BJ (cell line): Measurements from ENCODE around the gene PATJ. TPM values are rescaled to one million over a fixed set of nuclear protein-coding genes. Genes with fewer than 3 reads are reported as not detected.

ENCODE experiments used
- CTCF ChIA-PET: fragments of 350-600 bp; formaldehyde crosslinking; extraction: SDS; loops from one replicate; lab custom pipeline; 2021; ENCODE audit warnings: antibody characterized with exemption, inconsistent platforms; lab: Yijun Ruan, JAX
- POLR2A ChIA-PET: fragments of 300-600 bp; sonication (Branson Sonifier 250); formaldehyde crosslinking; extraction: SDS; loops from one replicate; lab custom pipeline; 2021; ENCODE audit warnings: antibody characterized with exemption; lab: Charles Lee
- DNase-seq: peaks from one replicate; pipeline ENCODE4 v3.0.0-alpha.2; 2011; ENCODE audit warnings: low read depth
- H3K27me3 ChIP-seq: 2 replicates; pipeline ENCODE4 v1.6.0; 2011; ENCODE audit warnings: low read length; ENCODE audit not compliant: control insufficient read depth, insufficient read depth
- H3K36me3 ChIP-seq: 2 replicates; pipeline ENCODE4 v1.5.1; 2011; ENCODE audit warnings: low read length; ENCODE audit not compliant: control insufficient read depth, insufficient read depth
- H3K4me3 ChIP-seq: 2 replicates; pipeline ENCODE4 v1.5.1; 2011; ENCODE audit warnings: low read depth, mild to moderate bottlenecking, control low read depth, low read length
- CTCF ChIP-seq: IDR thresholded peaks from 2 replicates; pipeline ENCODE4 v1.5.1; 2011; ENCODE audit warnings: low read depth, mild to moderate bottlenecking, control low read depth, inconsistent platforms, low read length, moderate library complexity; ENCODE audit not compliant: insufficient read depth
- polyA plus RNA-seq: library from polyadenylated mRNA; depleted of rRNA; stranded (reverse); fragments of >200 nt; gene quantifications from 2 replicates; pipeline ENCODE4 v1.2.3, GENCODE V29; 2011

PATJ gene
- polyA plus RNA-seq, 1 experiment, result 3.0 TPM

DNA sequence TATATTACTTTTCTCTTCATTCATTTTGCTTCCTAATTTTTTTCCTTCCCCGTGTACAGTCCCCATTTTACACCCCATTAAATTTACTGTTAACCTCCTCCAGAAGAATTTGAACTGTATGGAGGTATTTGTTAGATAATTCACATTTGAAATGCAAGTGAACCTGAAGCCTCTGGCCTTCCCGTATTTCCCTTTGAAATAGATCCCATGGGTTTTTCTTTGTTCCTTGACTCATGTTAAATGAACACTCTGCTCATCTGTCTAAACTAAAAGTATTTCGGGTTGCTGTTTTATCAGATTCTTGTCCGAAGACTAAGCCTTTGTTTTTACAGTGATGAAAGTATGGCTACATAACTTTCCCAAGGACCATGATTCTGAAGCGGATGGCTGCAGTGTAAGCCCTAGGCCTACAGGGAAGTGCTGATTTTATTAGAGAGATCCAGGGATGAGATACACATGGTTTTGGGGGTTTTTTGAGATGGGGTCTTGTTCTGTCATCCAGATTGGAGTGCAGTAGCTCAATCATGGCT, 187.9 kb downstream of the PATJ start:
- POLR2A ChIA-PET, result interaction anchor here (0.6 kb wide), 1 partner anchor 599 kb away, joined by 4 read pairs; no protein-coding TSS in a partner anchor
- TF ChIP-seq CTCF, result no peak
- H3K27me3 ChIP-seq, result no peaks in the 10 kb centered on the region
- DNase-seq, result no peak
- no peak overlapping the region for H3K4me3 ChIP-seq
- CTCF ChIA-PET, result interaction anchor here (0.7 kb wide), 1 partner anchor 38 kb away, joined by 3 read pairs; no protein-coding TSS in a partner anchor
- no peaks in the 10 kb centered on the region for H3K36me3 ChIP-seq

- CTCF ChIA-PET, result no interaction called here
- H3K27me3 ChIP-seq, result no peaks in the 10 kb centered on the region
- POLR2A ChIA-PET, result no interaction called here
- H3K4me3 ChIP-seq, result no peak overlapping the region
- H3K36me3 ChIP-seq, result no peaks in the 10 kb centered on the region
- DNase-seq, result no peak
- no peak for TF ChIP-seq CTCF
Measured at GRCh38 chr1:61931587-61932279, 189.5 kb downstream of the PATJ start.

DNA sequence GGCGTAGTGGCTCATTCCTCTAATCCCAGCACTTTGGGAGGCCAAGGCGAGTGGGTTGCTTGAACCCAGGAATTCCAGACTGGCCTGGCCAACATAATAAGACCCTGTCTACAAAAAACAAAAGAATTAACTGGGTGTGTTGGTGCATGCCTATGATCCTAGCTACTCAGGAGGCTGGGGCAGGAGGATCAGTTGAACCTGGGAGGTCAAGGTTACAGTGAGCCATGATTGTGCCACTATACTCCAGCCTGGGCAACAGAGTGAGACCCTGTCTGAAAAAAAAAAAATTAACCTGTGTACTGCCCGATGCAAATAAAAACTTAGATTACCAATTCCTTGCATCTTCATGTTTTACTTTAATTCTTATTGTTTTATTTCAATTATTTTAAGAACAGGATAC, 193.2 kb downstream of the PATJ start:
- ChIA-PET CTCF (interaction anchor here (0.6 to 0.7 kb wide), 2 partner anchors 90 to 138 kb away, joined by 3 to 4 read pairs; no protein-coding TSS in a partner anchor), POLR2A (no interaction called here)
- TF ChIP-seq CTCF, result no peak
- no peak for DNase-seq
- H3K36me3 ChIP-seq, result no peaks in the 10 kb centered on the region
- no peaks in the 10 kb centered on the region for H3K27me3 ChIP-seq
- no peak overlapping the region for H3K4me3 ChIP-seq

- Histone ChIP-seq H3K27me3 (no peaks in the 10 kb centered on the region), H3K36me3 (no peaks in the 10 kb centered on the region), H3K4me3 (no peak overlapping the region)
- ChIA-PET CTCF (interaction anchor here (1.1 kb wide), 1 partner anchor 28 kb away, joined by 3 read pairs; no protein-coding TSS in a partner anchor), POLR2A (no interaction called here)
- no peak for DNase-seq
- TF ChIP-seq CTCF, result no peak
Measured at GRCh38 chr1:61936839-61937238, 194.6 kb downstream of the PATJ start.

- Histone ChIP-seq H3K4me3 (no peak overlapping the region), H3K27me3 (no peaks in the 10 kb centered on the region), H3K36me3 (no peaks in the 10 kb centered on the region)
- no peak for DNase-seq
- TF ChIP-seq CTCF, result no peak
- CTCF ChIA-PET, result no interaction called here
- POLR2A ChIA-PET, result no interaction called here
Measured at GRCh38 chr1:61941794-61942193, 199.5 kb downstream of the PATJ start.
